Measurements from ENCODE around the gene RTL10.

DNA sequence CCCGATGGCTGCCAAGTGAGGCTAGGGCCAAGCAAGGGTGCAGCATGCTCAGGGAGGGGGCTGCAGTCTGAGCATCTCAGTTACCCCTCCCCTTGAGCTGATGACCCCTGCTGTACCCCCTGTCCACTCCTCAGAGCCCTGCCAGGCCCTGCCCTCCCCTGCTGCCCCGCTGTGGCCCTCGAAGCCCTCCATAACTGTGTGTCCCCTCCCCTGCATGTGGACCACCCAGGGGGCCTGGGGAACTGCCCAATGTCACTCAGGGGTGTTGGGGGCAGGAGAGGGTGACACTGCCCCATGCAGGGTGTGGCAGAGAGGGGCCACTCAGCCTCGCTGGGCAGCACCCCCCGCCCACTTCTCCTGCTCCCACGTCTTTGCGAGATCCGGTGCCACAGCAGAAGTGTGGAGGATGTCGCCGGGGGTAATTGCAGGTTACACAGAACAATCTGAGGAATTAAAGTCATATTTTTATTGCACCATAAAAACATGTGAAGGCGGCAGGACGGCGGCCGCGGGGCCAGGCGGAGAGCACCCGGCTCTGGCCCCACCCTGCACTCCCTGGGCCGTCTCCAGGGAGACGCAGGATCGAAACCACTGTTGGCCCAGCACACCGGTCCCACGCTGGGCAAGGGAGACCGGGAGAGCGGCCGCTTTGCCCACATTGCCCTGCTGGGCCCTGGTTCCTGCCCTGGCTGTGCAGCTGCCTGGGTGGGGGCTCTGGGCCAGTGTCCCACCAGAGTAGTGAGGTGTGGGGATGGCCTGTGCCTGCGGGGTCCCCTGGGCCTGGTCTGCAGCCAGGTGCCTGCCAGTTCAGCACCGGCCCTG is 18.7 kb upstream of the RTL10 start:
- no peak for TF ChIP-seq EP300 (IDR thresholded peaks at IDR 0.05; ENCODE audit: low read depth in 2 of 2, low read length in 2 of 2)
- TF ChIP-seq EP300 (CRISPR knock-in tag; IDR thresholded peaks at IDR 0.05; ENCODE audit: borderline replicate concordance): no peak
- TF ChIP-seq IKZF4 (CRISPR knock-in tag; IDR thresholded peaks at IDR 0.05; ENCODE audit: borderline replicate concordance, low read depth, not compliant biosample characterization): no peak
- TF ChIP-seq NAIF1 (CRISPR knock-in tag; IDR thresholded peaks at IDR 0.05; ENCODE audit: borderline replicate concordance): no peak
- TF ChIP-seq YY1 (IDR thresholded peaks at IDR 0.05; ENCODE audit: insufficient read depth, insufficient replicate concordance, low read depth, low read length): no peak
- no peak for TF ChIP-seq DR1 (CRISPR knock-in tag; IDR thresholded peaks at IDR 0.05)
- TF ChIP-seq ZNF782 (CRISPR knock-in tag; IDR thresholded peaks at IDR 0.05; ENCODE audit: borderline replicate concordance): no peak
- no peak for TF ChIP-seq POLR2G (IDR thresholded peaks at IDR 0.05; ENCODE audit: low read depth, low read length)
- no peak for TF ChIP-seq ATF3 (CRISPR knock-in tag; IDR thresholded peaks at IDR 0.05)
- TF ChIP-seq ZNF75D (CRISPR knock-in tag; IDR thresholded peaks at IDR 0.05; ENCODE audit: borderline replicate concordance): no peak
- TF ChIP-seq, protein P1, sequence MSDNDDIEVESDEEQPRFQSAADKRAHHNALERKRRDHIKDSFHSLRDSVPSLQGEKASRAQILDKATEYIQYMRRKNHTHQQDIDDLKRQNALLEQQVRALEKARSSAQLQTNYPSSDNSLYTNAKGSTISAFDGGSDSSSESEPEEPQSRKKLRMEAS (IDR thresholded peaks at IDR 0.05): no peak
- no peak for TF ChIP-seq CHD2 (IDR thresholded peaks at IDR 0.05; ENCODE audit: low read depth, low read length)
- TF ChIP-seq, protein P2, sequence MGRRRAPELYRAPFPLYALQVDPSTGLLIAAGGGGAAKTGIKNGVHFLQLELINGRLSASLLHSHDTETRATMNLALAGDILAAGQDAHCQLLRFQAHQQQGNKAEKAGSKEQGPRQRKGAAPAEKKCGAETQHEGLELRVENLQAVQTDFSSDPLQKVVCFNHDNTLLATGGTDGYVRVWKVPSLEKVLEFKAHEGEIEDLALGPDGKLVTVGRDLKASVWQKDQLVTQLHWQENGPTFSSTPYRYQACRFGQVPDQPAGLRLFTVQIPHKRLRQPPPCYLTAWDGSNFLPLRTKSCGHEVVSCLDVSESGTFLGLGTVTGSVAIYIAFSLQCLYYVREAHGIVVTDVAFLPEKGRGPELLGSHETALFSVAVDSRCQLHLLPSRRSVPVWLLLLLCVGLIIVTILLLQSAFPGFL (CRISPR knock-in tag; IDR thresholded peaks at IDR 0.05): no peak

All from HepG2 (cell line).